GM12872 (cell line): ENCODE data around the gene SMARCD2.
A peak's percentile ranks its signal among the peaks of the same experiment; 100 is the strongest.
"Not testable (repeated sequence)": the region's sequence is repeated elsewhere in the genome, so short reads cannot be mapped to it uniquely, and the experiment has no call there.

Experiments
- TF ChIP-seq, protein P1 (sequence below): IDR thresholded peaks from 3 replicates; pipeline ENCODE4 v1.5.1; 2011; ENCODE audit warnings: low read depth, mild to moderate bottlenecking, low read length, moderate library complexity; ENCODE audit not compliant: insufficient read depth

SMARCD2 gene

GRCh38 chr17:63842540-63843386 is at the start of gene SMARCD2:
TSS of gene SMARCD2 (minus strand) at chr17:63842685. CDS start at chr17:63842674, 11 bp downstream.
- TF ChIP-seq, protein P1, sequence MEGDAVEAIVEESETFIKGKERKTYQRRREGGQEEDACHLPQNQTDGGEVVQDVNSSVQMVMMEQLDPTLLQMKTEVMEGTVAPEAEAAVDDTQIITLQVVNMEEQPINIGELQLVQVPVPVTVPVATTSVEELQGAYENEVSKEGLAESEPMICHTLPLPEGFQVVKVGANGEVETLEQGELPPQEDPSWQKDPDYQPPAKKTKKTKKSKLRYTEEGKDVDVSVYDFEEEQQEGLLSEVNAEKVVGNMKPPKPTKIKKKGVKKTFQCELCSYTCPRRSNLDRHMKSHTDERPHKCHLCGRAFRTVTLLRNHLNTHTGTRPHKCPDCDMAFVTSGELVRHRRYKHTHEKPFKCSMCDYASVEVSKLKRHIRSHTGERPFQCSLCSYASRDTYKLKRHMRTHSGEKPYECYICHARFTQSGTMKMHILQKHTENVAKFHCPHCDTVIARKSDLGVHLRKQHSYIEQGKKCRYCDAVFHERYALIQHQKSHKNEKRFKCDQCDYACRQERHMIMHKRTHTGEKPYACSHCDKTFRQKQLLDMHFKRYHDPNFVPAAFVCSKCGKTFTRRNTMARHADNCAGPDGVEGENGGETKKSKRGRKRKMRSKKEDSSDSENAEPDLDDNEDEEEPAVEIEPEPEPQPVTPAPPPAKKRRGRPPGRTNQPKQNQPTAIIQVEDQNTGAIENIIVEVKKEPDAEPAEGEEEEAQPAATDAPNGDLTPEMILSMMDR: no peak

- TF ChIP-seq, protein P1: peak; percentile 62
Observed at GRCh38 chr17:63889026-63889848, 46.8 kb upstream of the SMARCD2 start.

DNA sequence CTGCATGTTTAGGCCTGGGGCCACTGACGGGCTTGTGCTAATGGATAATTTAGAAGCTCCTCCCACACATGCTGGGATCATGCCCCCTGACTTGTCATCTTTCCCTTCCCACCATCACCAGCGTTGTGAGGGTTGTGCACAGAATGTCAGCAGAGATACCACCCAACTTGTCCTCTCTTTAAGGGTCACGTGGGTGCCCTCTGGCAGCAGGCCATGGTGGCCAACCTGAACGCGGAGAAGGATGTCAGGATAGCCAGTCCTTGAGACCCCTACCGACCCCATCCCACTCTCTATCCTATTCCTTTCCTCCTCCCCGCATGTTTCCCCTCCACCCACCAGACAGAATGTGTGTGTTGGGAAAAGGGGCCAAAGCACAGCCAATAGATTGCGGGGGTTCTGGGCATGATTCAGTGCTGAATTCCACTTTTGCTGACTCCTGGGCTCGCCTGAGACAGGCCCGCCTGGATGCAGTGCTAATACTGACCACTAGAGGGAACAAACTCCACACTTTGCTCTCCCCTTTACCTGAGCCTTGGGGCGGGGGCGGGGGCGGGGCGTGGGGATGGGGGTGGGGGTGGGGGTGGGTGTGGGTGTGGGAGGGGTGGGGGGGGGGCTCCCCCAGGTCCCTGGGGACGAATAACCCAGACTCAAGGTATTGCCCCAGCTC is 39.6 kb upstream of the SMARCD2 start, which contains the start of gene GH2:
TSS of gene GH2 (minus strand) at position 10 of the 667 bp plus-strand sequence. CDS start 143 bp downstream, outside the sequence.
- TF ChIP-seq, protein P1: peak; percentile 86

- TF ChIP-seq, protein P1: no peak
Observed at GRCh38 chr17:63880706-63881105, 38.2 kb upstream of the SMARCD2 start.

DNA sequence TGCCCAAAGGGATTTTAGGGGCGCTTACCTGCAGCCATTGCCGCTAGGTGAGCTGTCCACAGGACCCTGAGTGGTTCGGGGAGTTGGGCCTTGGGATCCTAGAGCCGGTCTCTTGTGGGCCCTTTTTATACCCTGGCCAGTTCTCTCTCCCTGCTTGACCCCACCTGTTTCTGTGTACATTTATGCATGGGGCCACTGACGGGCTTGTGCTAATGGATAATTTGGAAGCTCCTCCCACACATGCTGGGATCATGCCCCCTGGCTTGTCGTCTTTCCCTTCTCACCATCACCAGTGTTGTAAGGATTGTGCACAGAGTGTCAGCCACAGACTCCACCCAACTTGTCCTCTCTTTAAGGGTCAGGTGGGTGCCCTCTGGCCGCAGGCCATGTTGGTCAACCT is 31.1 kb upstream of the SMARCD2 start, which contains the start of gene CSH2:
TSS of gene CSH2 (minus strand) at position 101 of the 400 bp plus-strand sequence. CDS start at position 38, 63 bp downstream.
- TF ChIP-seq, protein P1: not testable (repeated sequence)

- TF ChIP-seq, protein P1: peak; percentile 31; the same call in 2 of the 3 replicates
Observed at GRCh38 chr17:63869491-63870291, 27.2 kb upstream of the SMARCD2 start.
